GM12878 (cell line): ENCODE results near the gene UQCRQ. TPM values are rescaled to one million over a fixed set of nuclear protein-coding genes. Genes with fewer than 3 reads are reported as not detected.

ENCODE experiments used
- ATAC-seq: fragments of 200-7000 bp; cut with Tn5 transposase; 3 replicates; pipeline ENCODE4 v1.9.1; 2020; ENCODE audit warnings: mild to moderate bottlenecking, moderate library complexity
- BruUV-seq: library from RNA; stranded (reverse); fragments of 400-500 nt; replicated peaks from 2 replicates; lab custom pipeline; 2021; lab: Mats Ljungman, UMichigan
- CTCF ChIA-PET: fragments of 300-600 bp; sonication (Branson Sonifier 250); formaldehyde crosslinking; extraction: SDS; loops from one replicate; lab custom pipeline; 2021; ENCODE audit warnings: inconsistent platforms; lab: Yijun Ruan, JAX
- POLR2A ChIA-PET: fragments of 350-600 bp; formaldehyde crosslinking; extraction: SDS; loops from one replicate; lab custom pipeline; 2021; ENCODE audit warnings: inconsistent platforms; lab: Charles Lee
- RAD21 ChIA-PET: fragments of 300-600 bp; sonication (Branson Sonifier 250); formaldehyde crosslinking; loops from one replicate; lab custom pipeline; 2023; ENCODE audit warnings: antibody characterized with exemption; ENCODE audit not compliant: unreplicated experiment; lab: Charles Lee
- SMC1A ChIA-PET: fragments of 300-600 bp; sonication (Branson Sonifier 250); formaldehyde crosslinking; loops from one replicate; lab custom pipeline; 2023; ENCODE audit not compliant: unreplicated experiment, uncharacterized antibody; lab: Charles Lee
- DNase-seq: peaks from one replicate; pipeline ENCODE4 v3.0.0-alpha.2; 2011; ENCODE audit warnings: low read depth, low spot score
- FAIRE-seq: peaks from 3 replicates; lab custom pipeline; 2011; peaks lifted over from hg19 to GRCh38; lab: Jason Lieb, UNC
- H2AFZ ChIP-seq: 2 replicates; pipeline ENCODE4 v1.6.0; 2011; ENCODE audit warnings: low read depth, low read length, control low read depth; ENCODE audit not compliant: control insufficient read depth
- H3K27ac ChIP-seq: 2 replicates; pipeline ENCODE4 v1.5.1; 2011; ENCODE audit warnings: control low read depth; ENCODE audit not compliant: control insufficient read depth, insufficient read depth
- H3K27me3 ChIP-seq, 2 experiments: replicated peaks in 1 of 2; 2 replicates each; pipeline versions ENCODE4 v1.6.0 to v1.6.1; 2011; ENCODE audit warnings: low read length in 1 of 2; ENCODE audit not compliant: control insufficient read depth in 2 of 2, insufficient read depth in 2 of 2
- H3K36me3 ChIP-seq, 2 experiments: 2 replicates each; pipeline ENCODE4 v1.5.1; 2011; ENCODE audit warnings: low read length in 1 of 2; ENCODE audit not compliant: control insufficient read depth in 2 of 2, insufficient read depth in 2 of 2
- H3K4me1 ChIP-seq: 2 replicates; pipeline ENCODE4 v1.6.1; 2011; ENCODE audit warnings: mild to moderate bottlenecking, low read length, moderate library complexity, mixed read lengths; ENCODE audit not compliant: control insufficient read depth, insufficient read depth
- H3K4me2 ChIP-seq: 2 replicates; pipeline ENCODE4 v1.6.0; 2011; ENCODE audit warnings: control low read depth; ENCODE audit not compliant: control insufficient read depth, insufficient read depth
- H3K4me3 ChIP-seq: fragments of 200-600 bp; sonication (generic); 2 replicates; pipeline ENCODE4 v1.5.1; 2016
- H3K79me2 ChIP-seq: 2 replicates; pipeline ENCODE4 v1.6.0; 2011; ENCODE audit warnings: low read length; ENCODE audit not compliant: control insufficient read depth, insufficient read depth
- H3K9ac ChIP-seq: 2 replicates; pipeline ENCODE4 v1.8.0; 2011; ENCODE audit warnings: low read length, control low read depth, mixed read lengths; ENCODE audit not compliant: control insufficient read depth, insufficient read depth
- H3K9me3 ChIP-seq: replicated peaks from 3 replicates; pipeline ENCODE4 v1.5.1; 2011; ENCODE audit warnings: mild to moderate bottlenecking, low read length; ENCODE audit not compliant: control insufficient read depth, insufficient read depth
- H4K20me1 ChIP-seq: 2 replicates; pipeline ENCODE4 v1.6.0; 2011; ENCODE audit not compliant: control insufficient read depth, insufficient read depth
- ASH2L ChIP-seq: fragments of 300-600, 200-600 bp; sonication (generic); IDR thresholded peaks from 2 replicates; pipeline ENCODE4 v1.6.1; 2017; ENCODE audit warnings: low read depth, mild to moderate bottlenecking, borderline replicate concordance
- ATF7 ChIP-seq: fragments of 450-650 bp; IDR thresholded peaks from 2 replicates; pipeline ENCODE4 v1.6.1; 2016; ENCODE audit warnings: low read depth, mild to moderate bottlenecking
- CHD4 ChIP-seq: fragments of 200-600 bp; sonication (generic); IDR thresholded peaks from 2 replicates; pipeline ENCODE4 v1.6.1; 2016; ENCODE audit warnings: mild to moderate bottlenecking
- HDAC2 ChIP-seq: fragments of 200-600 bp; sonication (generic); IDR thresholded peaks from 2 replicates; pipeline ENCODE4 v1.6.1; 2017
- JUND ChIP-seq: IDR thresholded peaks from 2 replicates; pipeline ENCODE4 v1.6.1; 2012; ENCODE audit warnings: low read depth, mild to moderate bottlenecking, low read length, improper control_type of control experiment, moderate library complexity
- KLF5 ChIP-seq: fragments of 450-650 bp; IDR thresholded peaks from 2 replicates; pipeline ENCODE4 v1.6.1; 2014; ENCODE audit warnings: mild to moderate bottlenecking; ENCODE audit not compliant: partially characterized antibody
- MEF2B ChIP-seq: fragments of 450-650 bp; IDR thresholded peaks from 2 replicates; pipeline ENCODE4 v1.6.1; 2018; ENCODE audit warnings: mild to moderate bottlenecking, moderate library complexity; ENCODE audit not compliant: partially characterized antibody, poor library complexity, severe bottlenecking
- POLR2AphosphoS5 ChIP-seq: IDR thresholded peaks from 2 replicates; pipeline ENCODE4 v1.6.1; 2011; ENCODE audit warnings: mild to moderate bottlenecking, low read length, inconsistent platforms
- ZNF207 ChIP-seq: fragments of 450-650 bp; IDR thresholded peaks from 2 replicates; pipeline ENCODE4 v1.6.1; 2014; ENCODE audit warnings: antibody characterized with exemption, mild to moderate bottlenecking, borderline replicate concordance
- ZNF622 ChIP-seq: fragments of 450-650 bp; IDR thresholded peaks from 2 replicates; pipeline ENCODE4 v1.6.1; 2017; ENCODE audit warnings: mild to moderate bottlenecking, inconsistent platforms
- WGBS: methylation state at CpG from one replicate; pipeline ENCODE4 v1.1.6; 2016; ENCODE audit warnings: low lambda C conversion rate; ENCODE audit not compliant: insufficient replicate concordance, insufficient coverage; ENCODE audit errors: missing lambda C conversion rate; 5-methylcytosine and 5-hydroxymethylcytosine counted together
- in situ Hi-C: fragments of 300-500 bp; cut with MboI; formaldehyde crosslinking; loops from 9 replicates; pipeline ENCODE4 v1.14.3; 2018; ENCODE audit warnings: mixed read lengths
- intact Hi-C: fragments of 100-400 bp; cut with micrococcal nuclease; formaldehyde crosslinking; loops from one replicate; pipeline ENCODE4 v1.14.2; 2022; ENCODE audit not compliant: unreplicated experiment
- polyA plus RNA-seq, 11 experiments: library from polyadenylated mRNA; depleted of rRNA in 4 of 11; unstranded in 6 of 11; stranded (reverse) in 5 of 11; fragments of >200 nt; fragmentation: Nextera tagmentation in 4 of 11; fragmentation: Illumina TruSeq in 1 of 11; extraction: Ambion mirVana in 4 of 11; extraction: Trizol in 1 of 11; gene quantifications; 1 replicate in 1 of 11; 2 replicates in 10 of 11; pipeline versions ENCODE4 v1.2.1 to v1.2.3, GENCODE V29; 2011 to 2016; ENCODE audit warnings: inconsistent platforms in 2 of 11, missing spikeins in 2 of 11, low read depth in 1 of 11
- total RNA-seq, 4 experiments: library from RNA; depleted of rRNA in 3 of 4; stranded (reverse); fragments of >200 nt in 3 of 4; fragmentation: Illumina TruSeq in 1 of 4; extraction: Trizol in 1 of 4; gene quantifications; 2 replicates each; pipeline versions ENCODE4 v1.2.1 to v1.2.3, GENCODE V29; 2013 to 2021
- TF ChIP-seq, protein P1 (sequence below): fragments of 450-650 bp; IDR thresholded peaks from 2 replicates; pipeline ENCODE4 v1.6.1; 2017; ENCODE audit warnings: antibody characterized with exemption, mild to moderate bottlenecking, moderate library complexity
- TF ChIP-seq, protein P2 (sequence below): IDR thresholded peaks from 2 replicates; pipeline ENCODE4 v1.6.1; 2011; ENCODE audit warnings: borderline replicate concordance, low read depth, mild to moderate bottlenecking, moderate library complexity, low read length; ENCODE audit not compliant: insufficient read depth, poor library complexity, severe bottlenecking

The UQCRQ gene
- total and polyA plus RNA-seq, 10 of the 15 experiments (the other 5 are each of a cell fraction or from before 2014, with no cell fraction given), result 121 to 1,579 (median 408) TPM

DNA sequence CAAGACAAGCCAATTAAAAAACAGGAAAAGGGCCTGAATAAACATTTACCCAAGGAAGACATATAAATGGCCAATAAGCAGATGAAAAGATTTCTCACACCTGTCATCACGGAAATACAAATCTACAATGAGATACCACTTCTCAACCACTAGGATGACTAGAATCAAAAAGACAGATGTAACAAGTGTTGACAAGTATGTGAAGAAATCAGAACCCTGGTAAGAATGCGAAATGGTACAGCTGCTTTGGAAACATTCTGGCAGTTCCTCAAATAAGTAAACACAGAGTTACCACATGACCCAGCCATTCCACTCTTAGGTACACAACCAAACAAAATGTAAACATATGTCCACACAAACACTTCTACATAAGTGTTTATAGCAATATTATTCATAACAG, 39.5 kb downstream of the UQCRQ start (continued):
- TF ChIP-seq HDAC2, result no peak
- TF ChIP-seq ASH2L, result no peak
- no peak for TF ChIP-seq ATF7
- TF ChIP-seq, all 136 proteins: peak for 0

DNA sequence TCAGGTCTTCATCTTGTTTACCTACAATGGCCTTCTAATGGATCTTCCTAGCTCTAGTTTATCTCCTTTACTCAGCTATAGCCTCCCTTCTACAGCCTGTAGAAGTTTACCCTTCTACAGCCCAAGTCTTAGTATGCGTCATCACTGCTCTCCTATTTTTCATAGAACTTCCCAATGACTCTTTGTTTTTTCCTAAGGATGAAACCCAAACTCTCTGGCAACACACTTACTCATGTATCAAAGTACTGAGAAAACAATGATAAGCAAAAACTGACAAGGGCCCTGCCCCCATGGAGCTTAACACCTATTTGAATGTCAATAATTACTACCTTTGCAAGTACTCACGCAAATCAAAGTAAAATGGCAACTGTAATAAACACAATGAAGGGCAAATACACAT, 40.7 kb downstream of the UQCRQ start:
- CTCF ChIA-PET, result interaction anchor here (1.0 kb wide), 1 partner anchor 521 kb away, joined by 3 read pairs; no protein-coding TSS in a partner anchor

More for the DNA sequence above, 40.7 kb downstream of the UQCRQ start:
- Histone ChIP-seq H3K27ac (no peak overlapping the region), H4K20me1 (no peaks in the 10 kb centered on the region), H3K9ac (no peak overlapping the region), H3K4me1 (no peaks in the 10 kb centered on the region), H3K27me3 (no peaks in the 10 kb centered on the region), H3K4me3 (no peak overlapping the region), H3K79me2 (no peaks in the 10 kb centered on the region; the same call in 1 of the 2 replicates), H2AFZ (no peak overlapping the region), H3K9me3 (no peaks in the 10 kb centered on the region), H3K36me3 (peaks cover 0 to 9% of the 10 kb centered on the region in 2 experiments; a peak in 1 of 4 replicates), H3K4me2 (no peak overlapping the region)
- ChIA-PET RAD21 (interaction anchor here (0.7 kb wide), 1 partner anchor 16 kb away, joined by 3 read pairs; no protein-coding TSS in a partner anchor), SMC1A (interaction anchor here (0.8 to 2.3 kb wide), 3 partner anchors 12 to 25 kb away, joined by 3 to 7 read pairs (median 4); no protein-coding TSS in a partner anchor), POLR2A (interaction anchor here (0.6 kb wide), 2 partner anchors 29 to 144 kb away, joined by 3 read pairs; no protein-coding TSS in a partner anchor)
- in situ Hi-C loops (no loop called here), intact Hi-C loops (no loop called here)
- FAIRE-seq (no peak), ATAC-seq (no peak), DNase-seq (no peak)
- no peak for TF ChIP-seq JUND
- TF ChIP-seq, protein P1, sequence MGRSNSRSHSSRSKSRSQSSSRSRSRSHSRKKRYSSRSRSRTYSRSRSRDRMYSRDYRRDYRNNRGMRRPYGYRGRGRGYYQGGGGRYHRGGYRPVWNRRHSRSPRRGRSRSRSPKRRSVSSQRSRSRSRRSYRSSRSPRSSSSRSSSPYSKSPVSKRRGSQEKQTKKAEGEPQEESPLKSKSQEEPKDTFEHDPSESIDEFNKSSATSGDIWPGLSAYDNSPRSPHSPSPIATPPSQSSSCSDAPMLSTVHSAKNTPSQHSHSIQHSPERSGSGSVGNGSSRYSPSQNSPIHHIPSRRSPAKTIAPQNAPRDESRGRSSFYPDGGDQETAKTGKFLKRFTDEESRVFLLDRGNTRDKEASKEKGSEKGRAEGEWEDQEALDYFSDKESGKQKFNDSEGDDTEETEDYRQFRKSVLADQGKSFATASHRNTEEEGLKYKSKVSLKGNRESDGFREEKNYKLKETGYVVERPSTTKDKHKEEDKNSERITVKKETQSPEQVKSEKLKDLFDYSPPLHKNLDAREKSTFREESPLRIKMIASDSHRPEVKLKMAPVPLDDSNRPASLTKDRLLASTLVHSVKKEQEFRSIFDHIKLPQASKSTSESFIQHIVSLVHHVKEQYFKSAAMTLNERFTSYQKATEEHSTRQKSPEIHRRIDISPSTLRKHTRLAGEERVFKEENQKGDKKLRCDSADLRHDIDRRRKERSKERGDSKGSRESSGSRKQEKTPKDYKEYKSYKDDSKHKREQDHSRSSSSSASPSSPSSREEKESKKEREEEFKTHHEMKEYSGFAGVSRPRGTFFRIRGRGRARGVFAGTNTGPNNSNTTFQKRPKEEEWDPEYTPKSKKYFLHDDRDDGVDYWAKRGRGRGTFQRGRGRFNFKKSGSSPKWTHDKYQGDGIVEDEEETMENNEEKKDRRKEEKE, result no peak
- no peak for TF ChIP-seq ZNF622
- no peak for TF ChIP-seq ZNF207
- TF ChIP-seq MEF2B, result no peak
- no peak for TF ChIP-seq KLF5
- no peak for TF ChIP-seq CHD4
- no peak for TF ChIP-seq POLR2AphosphoS5
- TF ChIP-seq, protein P2, sequence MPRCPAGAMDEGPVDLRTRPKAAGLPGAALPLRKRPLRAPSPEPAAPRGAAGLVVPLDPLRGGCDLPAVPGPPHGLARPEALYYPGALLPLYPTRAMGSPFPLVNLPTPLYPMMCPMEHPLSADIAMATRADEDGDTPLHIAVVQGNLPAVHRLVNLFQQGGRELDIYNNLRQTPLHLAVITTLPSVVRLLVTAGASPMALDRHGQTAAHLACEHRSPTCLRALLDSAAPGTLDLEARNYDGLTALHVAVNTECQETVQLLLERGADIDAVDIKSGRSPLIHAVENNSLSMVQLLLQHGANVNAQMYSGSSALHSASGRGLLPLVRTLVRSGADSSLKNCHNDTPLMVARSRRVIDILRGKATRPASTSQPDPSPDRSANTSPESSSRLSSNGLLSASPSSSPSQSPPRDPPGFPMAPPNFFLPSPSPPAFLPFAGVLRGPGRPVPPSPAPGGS, result no peak
- 96% methylated on average over 2 of the region's 2 CpGs for WGBS
- no TSS peak for BruUV-seq
